ENCODE results near the gene MAST3. TPM values are rescaled to one million over a fixed set of nuclear protein-coding genes. Genes with fewer than 3 reads are reported as not detected.

The MAST3 gene
- total RNA-seq, 1 experiment from 2014 or later: 4.1 TPM

GRCh38 chr19:18137657-18138339, 40.2 kb downstream of the MAST3 start:
- Mint-ChIP-seq H3K9me3 (ENCODE audit: unreplicated experiment) (no peaks in the 10 kb centered on the region), H3K4me3 (ENCODE audit: unreplicated experiment) (no peak overlapping the region), H3K4me1 (ENCODE audit: insufficient read depth, unreplicated experiment) (no peaks in the 10 kb centered on the region), H3K27ac (ENCODE audit: low read depth, unreplicated experiment) (no peak overlapping the region), H3K36me3 (ENCODE audit: insufficient read depth, unreplicated experiment) (peaks cover 35% of the 10 kb centered on the region), H3K27me3 (ENCODE audit: insufficient read depth, unreplicated experiment) (no peaks in the 10 kb centered on the region)
- CTCF ChIA-PET: interaction anchor here (1.5 kb wide), 3 partner anchors 14 to 26 kb away, joined by 3 to 5 read pairs (median 4); no protein-coding TSS in a partner anchor
- no TSS peak for BruUV-seq (replicated peaks)
- TF ChIP-seq CTCF (IDR thresholded peaks at IDR 0.05; ENCODE audit: unreplicated experiment): no peak
- POLR2A ChIA-PET: interaction anchor here (0.7 kb wide), 2 partner anchors 276 to 633 kb away, joined by 3 read pairs; no protein-coding TSS in a partner anchor
- intact Hi-C loops (cut with micrococcal nuclease): no loop called here
- DNase-seq (ENCODE audit: unreplicated experiment): no peak

- no peak for DNase-seq (ENCODE audit: unreplicated experiment)
- CTCF ChIA-PET: no interaction called here
- H3K4me1 Mint-ChIP-seq (ENCODE audit: insufficient read depth, unreplicated experiment): no peaks in the 10 kb centered on the region
- TF ChIP-seq CTCF (IDR thresholded peaks at IDR 0.05; ENCODE audit: unreplicated experiment): no peak
- intact Hi-C loops (cut with micrococcal nuclease): no loop called here
- H3K27me3 Mint-ChIP-seq (ENCODE audit: insufficient read depth, unreplicated experiment): no peaks in the 10 kb centered on the region
- no peak overlapping the region for H3K4me3 Mint-ChIP-seq (ENCODE audit: unreplicated experiment)
- POLR2A ChIA-PET: interaction anchor here (0.6 to 2.2 kb wide), 3 partner anchors 21 to 52 kb away, joined by 3 to 11 read pairs (median 5); partner anchors contain the start of gene MPV17L2
- BruUV-seq (replicated peaks): no TSS peak
- no peak overlapping the region for H3K27ac Mint-ChIP-seq (ENCODE audit: low read depth, unreplicated experiment)
- H3K36me3 Mint-ChIP-seq (ENCODE audit: insufficient read depth, unreplicated experiment): peaks cover 50% of the 10 kb centered on the region
- no peaks in the 10 kb centered on the region for H3K9me3 Mint-ChIP-seq (ENCODE audit: unreplicated experiment)
Measured at GRCh38 chr19:18140473-18140872, 42.9 kb downstream of the MAST3 start.

GRCh38 chr19:18141031-18141430, 43.5 kb downstream of the MAST3 start:
- BruUV-seq (replicated peaks): no TSS peak
- POLR2A ChIA-PET: interaction anchor here (0.6 to 2.2 kb wide), 7 partner anchors 11 to 235 kb away, joined by 3 to 11 read pairs (median 4); partner anchors contain the start of gene MPV17L2
- Mint-ChIP-seq H3K36me3 (ENCODE audit: insufficient read depth, unreplicated experiment) (peaks cover 50% of the 10 kb centered on the region), H3K9me3 (ENCODE audit: unreplicated experiment) (no peaks in the 10 kb centered on the region), H3K27ac (ENCODE audit: low read depth, unreplicated experiment) (no peak overlapping the region), H3K4me3 (ENCODE audit: unreplicated experiment) (no peak overlapping the region), H3K4me1 (ENCODE audit: insufficient read depth, unreplicated experiment) (no peaks in the 10 kb centered on the region), H3K27me3 (ENCODE audit: insufficient read depth, unreplicated experiment) (no peaks in the 10 kb centered on the region)
- no peak for TF ChIP-seq CTCF (IDR thresholded peaks at IDR 0.05; ENCODE audit: unreplicated experiment)
- no peak for DNase-seq (ENCODE audit: unreplicated experiment)
- CTCF ChIA-PET: interaction anchor here (0.6 to 1.0 kb wide), 2 partner anchors 23 to 1362 kb away, joined by 3 to 5 read pairs; no protein-coding TSS in a partner anchor
- intact Hi-C loops (cut with micrococcal nuclease): no loop called here

- H3K36me3 Mint-ChIP-seq (ENCODE audit: insufficient read depth, unreplicated experiment): peaks cover 63% of the 10 kb centered on the region
- ChIA-PET POLR2A (no interaction called here), CTCF (no interaction called here)
- DNase-seq (ENCODE audit: unreplicated experiment): no peak
- TF ChIP-seq CTCF (IDR thresholded peaks at IDR 0.05; ENCODE audit: unreplicated experiment): no peak
- H3K4me1 Mint-ChIP-seq (ENCODE audit: insufficient read depth, unreplicated experiment): no peaks in the 10 kb centered on the region
- intact Hi-C loops (cut with micrococcal nuclease): no loop called here
- H3K9me3 Mint-ChIP-seq (ENCODE audit: unreplicated experiment): no peaks in the 10 kb centered on the region
- BruUV-seq (replicated peaks): no TSS peak
- no peak overlapping the region for H3K4me3 Mint-ChIP-seq (ENCODE audit: unreplicated experiment)
- H3K27ac Mint-ChIP-seq (ENCODE audit: low read depth, unreplicated experiment): no peak overlapping the region
- H3K27me3 Mint-ChIP-seq (ENCODE audit: insufficient read depth, unreplicated experiment): no peaks in the 10 kb centered on the region
Measured at GRCh38 chr19:18143902-18144301, 46.3 kb downstream of the MAST3 start.

All from MCF 10A (cell line).